Activated naive CD4-positive, alpha-beta T cell treated with anti-CD3 and anti-CD28 coated beads for 36 hours (primary cell): Measurements from ENCODE around the gene FOLR2. TPM values are rescaled to one million over a fixed set of nuclear protein-coding genes. Genes with fewer than 3 reads are reported as not detected.
"Not testable (repeated sequence)": the region's sequence is repeated elsewhere in the genome, so short reads cannot be mapped to it uniquely, and the experiment has no call there.

Source experiments
- CTCF ChIA-PET: fragments of 350-600 bp; sonication (Branson Sonifier 250); formaldehyde crosslinking; loops from one replicate; lab custom pipeline; 2021; ENCODE audit warnings: antibody characterized with exemption; lab: Charles Lee
- DNase-seq: peaks from one replicate; pipeline ENCODE4 v3.0.0-alpha.2; 2020
- H3K27ac Mint-ChIP-seq: one replicate; pipeline ENCODE4 v1.8.0; 2021; ENCODE audit warnings: mild to moderate bottlenecking, mixed read lengths
- H3K27me3 Mint-ChIP-seq: one replicate; pipeline ENCODE4 v1.8.0; 2021; ENCODE audit warnings: low read depth, mixed read lengths
- H3K36me3 Mint-ChIP-seq: one replicate; pipeline ENCODE4 v1.8.0; 2021; ENCODE audit warnings: low read depth, mixed read lengths
- H3K4me1 Mint-ChIP-seq: one replicate; pipeline ENCODE4 v1.8.0; 2021; ENCODE audit warnings: low read depth, mixed read lengths
- H3K4me3 Mint-ChIP-seq: one replicate; pipeline ENCODE4 v1.8.0; 2021; ENCODE audit warnings: mild to moderate bottlenecking, moderate library complexity, mixed read lengths
- H3K9me3 Mint-ChIP-seq: one replicate; pipeline ENCODE4 v1.8.0; 2021; ENCODE audit warnings: mixed read lengths
- intact Hi-C: fragments of 100-400 bp; cut with micrococcal nuclease; formaldehyde crosslinking; loops from one replicate; pipeline ENCODE4 v1.15.1; 2023
- total RNA-seq, 2 experiments: library from RNA; stranded (reverse); gene quantifications; one replicate each; pipeline ENCODE4 v1.2.3, GENCODE V29; 2021

The FOLR2 gene
- total RNA-seq, 2 experiments from 2014 or later, result not detected

DNA sequence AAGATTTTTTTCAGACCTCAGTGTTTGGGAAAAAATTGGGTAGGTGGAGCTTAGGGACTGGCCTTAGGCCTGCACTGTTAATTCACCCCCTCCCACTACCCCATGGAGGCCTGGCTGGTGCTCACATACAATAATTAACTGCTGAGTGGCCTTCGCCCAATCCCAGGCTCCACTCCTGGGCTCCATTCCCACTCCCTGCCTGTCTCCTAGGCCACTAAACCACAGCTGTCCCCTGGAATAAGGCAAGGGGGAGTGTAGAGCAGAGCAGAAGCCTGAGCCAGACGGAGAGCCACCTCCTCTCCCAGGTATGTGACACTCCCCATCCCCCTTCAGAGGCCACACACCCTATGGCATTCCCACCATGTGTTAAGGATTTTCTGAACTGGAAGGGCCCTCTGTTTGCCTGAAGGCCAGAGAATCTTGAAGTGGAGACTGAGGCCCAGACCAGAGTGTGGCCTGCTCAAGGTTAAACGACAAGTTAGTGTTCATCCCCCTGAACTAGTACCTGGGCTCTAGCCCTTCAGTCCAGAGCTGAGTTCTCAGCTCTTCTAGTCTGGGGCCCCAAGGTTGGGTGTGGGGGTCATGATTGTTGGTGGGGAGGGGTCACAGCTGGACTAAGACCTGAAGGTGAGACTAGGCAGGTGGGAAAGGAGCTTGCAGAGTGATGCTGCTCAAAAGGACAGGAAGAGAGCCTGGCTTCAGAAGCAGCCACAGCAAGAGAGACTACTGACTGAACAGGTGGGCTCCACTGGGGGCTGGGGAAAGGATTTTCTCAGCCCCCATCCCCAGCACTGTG lies 26.9 kb upstream of the FOLR2 start:
- H3K9me3 Mint-ChIP-seq, result no peaks in the 10 kb centered on the region
- intact Hi-C loops, result no loop called here
- CTCF ChIA-PET, result interaction anchor here (1.8 kb wide), 1 partner anchor 46 kb away, joined by 7 read pairs; no protein-coding TSS in a partner anchor

DNA sequence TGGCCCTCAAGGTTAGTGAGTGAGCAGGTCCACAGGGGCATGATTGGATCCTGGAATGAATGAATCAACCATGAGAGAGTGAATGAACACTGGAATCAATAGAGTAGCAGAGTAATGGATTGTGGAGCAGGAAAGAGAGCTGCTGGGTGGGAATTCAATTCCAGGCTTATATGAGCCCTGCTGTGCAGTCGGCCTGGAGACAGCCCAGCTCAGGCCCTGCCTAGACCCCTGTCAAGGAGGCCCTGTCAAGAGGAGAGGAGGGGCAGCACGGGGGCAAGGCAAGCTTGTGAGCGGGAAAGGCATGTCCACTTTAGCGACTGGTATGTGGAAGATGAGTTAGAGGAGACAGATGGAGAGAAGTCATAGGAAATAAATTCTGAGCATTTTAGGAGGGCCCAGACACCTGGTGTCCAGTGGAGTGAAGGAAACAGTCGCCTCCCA lies 25.9 kb upstream of the FOLR2 start:
- Mint-ChIP-seq H3K4me3 (no peak overlapping the region), H3K27me3 (no peaks in the 10 kb centered on the region), H3K9me3 (no peaks in the 10 kb centered on the region), H3K4me1 (no peaks in the 10 kb centered on the region), H3K27ac (no peak overlapping the region), H3K36me3 (no peaks in the 10 kb centered on the region)
- DNase-seq, result no peak
- intact Hi-C loops, result no loop called here
- CTCF ChIA-PET, result interaction anchor here (1.8 kb wide), 1 partner anchor 47 kb away, joined by 7 read pairs; no protein-coding TSS in a partner anchor

More for the DNA sequence above, 26.9 kb upstream of the FOLR2 start:
- Mint-ChIP-seq H3K27me3 (no peaks in the 10 kb centered on the region), H3K4me3 (no peak overlapping the region), H3K36me3 (no peaks in the 10 kb centered on the region), H3K27ac (no peak overlapping the region), H3K4me1 (no peaks in the 10 kb centered on the region)
- no peak for DNase-seq

DNA sequence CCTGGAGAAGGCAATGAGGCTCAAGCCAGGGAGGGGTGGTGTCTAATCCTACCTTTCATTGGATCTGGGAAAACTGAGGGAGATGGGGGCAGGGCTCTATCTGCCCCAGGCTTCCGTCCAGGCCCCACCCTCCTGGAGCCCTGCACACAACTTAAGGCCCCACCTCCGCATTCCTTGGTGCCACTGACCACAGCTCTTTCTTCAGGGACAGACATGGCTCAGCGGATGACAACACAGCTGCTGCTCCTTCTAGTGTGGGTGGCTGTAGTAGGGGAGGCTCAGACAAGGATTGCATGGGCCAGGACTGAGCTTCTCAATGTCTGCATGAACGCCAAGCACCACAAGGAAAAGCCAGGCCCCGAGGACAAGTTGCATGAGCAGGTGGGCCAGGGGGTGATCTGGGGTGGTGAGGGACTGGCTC lies 24.6 kb upstream of the FOLR2 start, which contains the start of gene FOLR1:
FOLR1 (plus strand) TSS at position 180 of the 421 bp plus-strand sequence; CDS start at position 214, 34 bp downstream.
- Mint-ChIP-seq H3K36me3 (no peaks in the 10 kb centered on the region), H3K4me3 (no peak within 1 kb of the TSS), H3K27me3 (no peaks in the 10 kb centered on the region), H3K27ac (no peak within 1 kb of the TSS), H3K4me1 (no peaks in the 10 kb centered on the region), H3K9me3 (no peaks in the 10 kb centered on the region)
- CTCF ChIA-PET, result no interaction called here
- intact Hi-C loops, result no loop called here
- DNase-seq, result no peak

DNA sequence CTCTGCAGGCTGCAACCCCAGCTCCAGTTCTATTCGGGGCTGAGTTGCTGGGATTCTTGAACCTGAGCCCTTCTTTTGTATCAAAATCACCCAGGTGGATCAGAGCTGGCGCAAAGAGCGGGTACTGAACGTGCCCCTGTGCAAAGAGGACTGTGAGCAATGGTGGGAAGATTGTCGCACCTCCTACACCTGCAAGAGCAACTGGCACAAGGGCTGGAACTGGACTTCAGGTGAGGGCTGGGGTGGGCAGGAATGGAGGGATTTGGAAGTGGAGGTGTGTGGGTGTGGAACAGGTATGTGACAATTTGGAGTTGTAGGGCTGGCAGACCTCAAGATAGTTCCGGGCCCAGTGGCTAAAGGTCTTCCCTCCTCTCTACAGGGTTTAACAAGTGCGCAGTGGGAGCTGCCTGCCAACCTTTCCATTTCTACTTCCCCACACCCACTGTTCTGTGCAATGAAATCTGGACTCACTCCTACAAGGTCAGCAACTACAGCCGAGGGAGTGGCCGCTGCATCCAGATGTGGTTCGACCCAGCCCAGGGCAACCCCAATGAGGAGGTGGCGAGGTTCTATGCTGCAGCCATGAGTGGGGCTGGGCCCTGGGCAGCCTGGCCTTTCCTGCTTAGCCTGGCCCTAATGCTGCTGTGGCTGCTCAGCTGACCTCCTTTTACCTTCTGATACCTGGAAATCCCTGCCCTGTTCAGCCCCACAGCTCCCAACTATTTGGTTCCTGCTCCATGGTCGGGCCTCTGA lies 20.9 kb upstream of the FOLR2 start:
- CTCF ChIA-PET, result no interaction called here
- Mint-ChIP-seq H3K36me3 (no peaks in the 10 kb centered on the region), H3K4me3 (no peak overlapping the region), H3K4me1 (no peaks in the 10 kb centered on the region), H3K27me3 (no peaks in the 10 kb centered on the region), H3K27ac (no peak overlapping the region), H3K9me3 (no peaks in the 10 kb centered on the region)
- DNase-seq, result no peak
- intact Hi-C loops, result no loop called here

DNA sequence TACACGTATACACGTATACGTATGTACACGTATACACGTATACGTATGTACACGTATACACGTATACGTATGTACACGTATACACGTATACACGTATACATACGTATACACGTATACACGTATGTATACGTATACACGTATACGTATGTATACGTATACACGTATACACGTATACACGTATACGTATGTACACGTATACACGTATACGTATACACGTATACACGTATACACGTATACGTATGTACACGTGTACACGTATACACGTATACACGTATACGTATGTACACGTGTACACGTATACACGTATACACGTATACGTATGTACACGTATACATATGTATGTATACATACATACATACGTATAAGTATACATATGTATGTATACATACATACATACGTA lies 15.1 kb upstream of the FOLR2 start:
- CTCF ChIA-PET, H3K9me3 Mint-ChIP-seq, intact Hi-C loops, DNase-seq, H3K4me3 Mint-ChIP-seq, H3K4me1 Mint-ChIP-seq, H3K27me3 Mint-ChIP-seq, H3K36me3 Mint-ChIP-seq, H3K27ac Mint-ChIP-seq: not testable (repeated sequence)

DNA sequence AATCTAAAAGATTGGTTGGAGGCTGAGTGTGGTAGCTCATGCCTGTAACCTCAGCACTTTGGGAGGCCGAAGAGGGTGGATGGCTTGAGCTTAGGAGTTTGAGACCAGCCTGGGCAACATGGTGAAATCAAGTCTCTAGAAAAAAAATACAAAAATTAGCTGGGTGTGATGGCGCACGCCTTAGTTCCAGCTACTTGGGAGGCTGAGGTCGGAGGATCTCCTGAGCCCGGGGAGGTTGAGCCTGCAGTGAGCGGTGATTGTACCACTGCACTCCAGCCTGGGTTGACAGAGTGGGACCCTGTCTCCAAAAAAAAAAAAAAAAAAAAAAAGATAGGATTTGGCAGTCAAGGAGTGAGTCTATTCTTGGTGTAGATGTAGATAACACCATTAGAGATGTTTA lies 14.0 kb upstream of the FOLR2 start:
- Mint-ChIP-seq H3K36me3 (no peaks in the 10 kb centered on the region), H3K4me1 (no peaks in the 10 kb centered on the region), H3K27ac (no peak overlapping the region), H3K4me3 (no peak overlapping the region), H3K27me3 (no peaks in the 10 kb centered on the region), H3K9me3 (no peaks in the 10 kb centered on the region)
- DNase-seq, result no peak
- CTCF ChIA-PET, result no interaction called here
- intact Hi-C loops, result no loop called here

DNA sequence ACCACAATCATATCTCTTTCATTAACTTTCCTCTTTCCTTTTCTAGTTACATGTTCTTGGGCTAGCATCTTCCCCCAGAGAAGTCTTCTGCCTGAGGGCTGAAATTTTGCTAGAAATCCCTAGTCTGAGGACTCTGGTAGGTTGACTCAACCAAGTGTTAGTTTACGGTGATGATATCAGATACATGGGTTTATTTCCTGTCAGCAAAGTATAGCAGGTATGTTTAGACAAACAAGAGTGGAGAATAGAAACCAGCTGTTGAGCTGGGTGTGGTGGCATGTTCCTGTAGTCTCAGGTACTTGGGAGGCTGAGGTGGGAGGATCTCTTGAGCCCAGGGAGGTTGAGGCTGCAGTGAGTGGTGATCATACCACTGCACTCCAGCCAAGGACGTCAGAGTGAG lies 13.4 kb upstream of the FOLR2 start:
- DNase-seq, result no peak
- no peaks in the 10 kb centered on the region for H3K9me3 Mint-ChIP-seq
- CTCF ChIA-PET, result no interaction called here
- no peak overlapping the region for H3K4me3 Mint-ChIP-seq
- H3K36me3 Mint-ChIP-seq, result no peaks in the 10 kb centered on the region
- intact Hi-C loops, result no loop called here
- H3K4me1 Mint-ChIP-seq, result no peaks in the 10 kb centered on the region
- no peaks in the 10 kb centered on the region for H3K27me3 Mint-ChIP-seq
- H3K27ac Mint-ChIP-seq, result no peak overlapping the region

DNA sequence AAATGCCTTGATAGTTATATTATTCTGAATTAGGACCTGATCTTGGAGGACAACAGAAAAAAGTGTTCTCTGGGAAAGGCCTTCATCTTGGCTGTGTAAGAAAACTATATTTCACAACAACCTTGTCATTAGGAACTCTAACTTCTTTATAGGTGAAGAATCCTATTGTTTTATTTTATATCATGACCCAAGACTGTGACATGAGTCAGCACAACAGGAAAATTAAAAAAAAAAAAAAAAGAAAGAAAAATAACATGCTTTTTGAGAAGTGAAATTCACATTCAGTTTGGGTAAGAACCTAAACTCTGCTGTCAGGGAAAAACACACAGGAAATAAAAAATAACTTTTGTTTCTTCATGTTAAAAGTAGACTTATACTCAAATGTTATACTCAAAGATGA lies 11.7 kb upstream of the FOLR2 start:
- no peak for DNase-seq
- CTCF ChIA-PET, result interaction anchor here (0.6 kb wide), 1 partner anchor 277 kb away, joined by 3 read pairs; no protein-coding TSS in a partner anchor
- no peak overlapping the region for H3K4me3 Mint-ChIP-seq
- intact Hi-C loops, result no loop called here
- no peak overlapping the region for H3K27ac Mint-ChIP-seq
- no peaks in the 10 kb centered on the region for H3K27me3 Mint-ChIP-seq
- peaks cover 11% of the 10 kb centered on the region for H3K9me3 Mint-ChIP-seq
- no peaks in the 10 kb centered on the region for H3K4me1 Mint-ChIP-seq
- no peaks in the 10 kb centered on the region for H3K36me3 Mint-ChIP-seq

DNA sequence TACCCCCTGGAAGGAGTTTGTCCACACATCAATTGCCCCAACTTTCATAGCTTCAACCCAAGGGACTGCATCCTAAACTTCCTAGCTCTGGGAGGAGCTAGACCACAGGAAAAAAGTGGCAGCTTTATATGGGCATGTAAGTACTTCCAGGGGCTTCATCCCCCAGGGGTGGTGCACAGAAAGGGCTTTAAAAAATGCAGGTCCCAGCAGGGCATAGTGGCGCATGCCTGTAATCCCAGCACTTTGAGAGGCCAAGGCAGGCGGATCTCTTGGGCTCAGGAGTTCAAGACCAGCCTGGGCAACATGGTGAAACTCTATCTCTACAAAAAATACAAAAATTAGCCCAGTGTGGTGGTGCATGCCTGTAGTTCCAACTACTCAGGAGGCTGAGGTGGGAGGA lies 9.8 kb upstream of the FOLR2 start:
- H3K4me1 Mint-ChIP-seq, intact Hi-C loops, H3K36me3 Mint-ChIP-seq, DNase-seq, H3K27ac Mint-ChIP-seq, H3K4me3 Mint-ChIP-seq, H3K27me3 Mint-ChIP-seq: not testable (repeated sequence)
- CTCF ChIA-PET, result interaction anchor here (0.6 kb wide), 1 partner anchor 17 kb away, joined by 4 read pairs; no protein-coding TSS in a partner anchor
- H3K9me3 Mint-ChIP-seq, result peaks cover 12% of the 10 kb centered on the region

DNA sequence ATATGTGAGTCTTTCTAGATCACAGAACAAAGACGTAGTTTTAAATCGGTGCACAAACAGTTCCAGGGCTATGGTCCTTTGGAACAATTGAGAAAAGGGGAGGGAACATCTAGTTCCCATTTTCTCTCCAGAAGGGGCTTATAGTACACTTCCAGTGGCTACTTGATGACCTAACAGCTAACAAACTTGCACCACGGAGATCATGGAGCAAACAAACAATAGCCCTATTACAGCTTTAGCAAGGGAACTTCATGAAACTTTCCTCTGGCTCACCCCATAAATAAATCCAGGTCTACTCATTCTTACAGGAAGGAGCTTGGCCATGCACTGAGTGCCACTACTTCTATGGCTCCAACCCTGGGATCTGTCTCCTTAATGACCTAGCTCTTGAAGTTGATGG lies 8.3 kb upstream of the FOLR2 start:
- H3K4me3 Mint-ChIP-seq, result no peak overlapping the region
- intact Hi-C loops, result no loop called here
- no peak overlapping the region for H3K27ac Mint-ChIP-seq
- H3K36me3 Mint-ChIP-seq, result no peaks in the 10 kb centered on the region
- DNase-seq, result no peak
- peaks cover 4% of the 10 kb centered on the region for H3K27me3 Mint-ChIP-seq
- H3K9me3 Mint-ChIP-seq, result peaks cover 12% of the 10 kb centered on the region
- CTCF ChIA-PET, result no interaction called here
- H3K4me1 Mint-ChIP-seq, result no peaks in the 10 kb centered on the region

DNA sequence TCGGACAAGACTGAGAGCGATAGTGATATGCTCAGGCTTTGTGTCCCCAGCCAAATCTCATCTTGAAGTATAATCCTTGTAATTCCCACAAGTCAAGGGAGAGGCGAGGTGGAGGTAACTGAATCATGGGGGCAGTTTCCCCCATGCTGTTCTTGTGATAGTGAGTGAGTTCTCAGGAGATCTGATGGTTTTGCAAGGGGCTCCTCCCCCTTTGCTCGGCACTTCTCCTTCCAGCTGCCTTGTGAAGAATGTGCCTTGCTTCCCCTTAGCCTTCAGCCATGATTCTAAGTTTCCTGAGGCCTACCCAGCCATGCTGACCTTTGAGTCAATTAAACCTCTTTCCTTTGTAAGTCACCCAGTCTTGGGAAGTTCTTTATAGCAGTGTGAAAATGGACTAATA lies 7.5 kb upstream of the FOLR2 start:
- no peak for DNase-seq
- Mint-ChIP-seq H3K4me1 (no peaks in the 10 kb centered on the region), H3K27ac (no peak overlapping the region), H3K4me3 (no peak overlapping the region), H3K36me3 (no peaks in the 10 kb centered on the region), H3K9me3 (peaks cover 12% of the 10 kb centered on the region), H3K27me3 (peaks cover 4% of the 10 kb centered on the region)
- intact Hi-C loops, result no loop called here
- CTCF ChIA-PET, result interaction anchor here (1.1 kb wide), 1 partner anchor 25 kb away, joined by 3 read pairs; no protein-coding TSS in a partner anchor

DNA sequence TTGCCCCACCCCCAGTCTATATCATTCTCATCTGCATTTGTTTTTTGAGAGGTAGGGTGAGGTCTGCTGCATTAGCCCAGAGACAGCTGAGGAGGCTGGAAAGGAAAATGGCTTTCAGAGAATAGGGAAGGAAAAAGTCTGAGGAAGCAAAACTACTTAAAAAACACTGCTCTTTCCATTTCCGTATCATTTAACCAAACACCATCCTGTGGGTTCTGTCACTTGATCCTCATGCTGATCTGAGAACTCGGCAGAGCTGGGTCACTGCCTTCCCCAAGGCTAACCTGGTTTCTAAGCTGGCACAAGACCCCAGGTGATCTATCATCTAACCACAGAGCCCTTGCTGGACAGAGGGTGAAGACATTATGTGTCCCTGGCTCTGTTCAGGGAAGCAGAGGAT lies 1.2 kb downstream of the FOLR2 start:
- CTCF ChIA-PET, result no interaction called here
- H3K9me3 Mint-ChIP-seq, result no peaks in the 10 kb centered on the region
- intact Hi-C loops, result no loop called here
- H3K27ac Mint-ChIP-seq, result no peak overlapping the region
- H3K4me3 Mint-ChIP-seq, result no peak overlapping the region
- H3K4me1 Mint-ChIP-seq, result peaks cover 7% of the 10 kb centered on the region
- no peaks in the 10 kb centered on the region for H3K36me3 Mint-ChIP-seq
- no peak for DNase-seq
- peaks cover 6% of the 10 kb centered on the region for H3K27me3 Mint-ChIP-seq
